Measurements from ENCODE around the gene SLC43A3.

GRCh38 chr11:57429946-57430345, 3.0 kb upstream of the SLC43A3 start:
- TF ChIP-seq CTCF (IDR thresholded peaks at IDR 0.05): no peak
- no peak for TF ChIP-seq POLR2A (IDR thresholded peaks at IDR 0.05)

Data from body of pancreas (tissue), 4 donors.